Suppressor macrophage (primary cell): ENCODE results near the gene AFMID.
"Not testable (repeated sequence)": the region's sequence is repeated elsewhere in the genome, so short reads cannot be mapped to it uniquely, and the experiment has no call there.

Source experiments
- DNase-seq, 4 experiments: peaks; one replicate each; pipeline ENCODE4 v3.0.0-alpha.2; 2020 to 2022
- total RNA-seq, 17 experiments: gene quantifications; one replicate each; lab custom pipeline; 2026; ENCODE audit warnings: mixed read lengths in 6 of 17, inconsistent platforms in 3 of 17; lab: John Stamatoyannopoulos, UW

Gene AFMID
- 2.8 to 11.8 (median 6.4) reads per million in 17 experiments for total RNA-seq

DNA sequence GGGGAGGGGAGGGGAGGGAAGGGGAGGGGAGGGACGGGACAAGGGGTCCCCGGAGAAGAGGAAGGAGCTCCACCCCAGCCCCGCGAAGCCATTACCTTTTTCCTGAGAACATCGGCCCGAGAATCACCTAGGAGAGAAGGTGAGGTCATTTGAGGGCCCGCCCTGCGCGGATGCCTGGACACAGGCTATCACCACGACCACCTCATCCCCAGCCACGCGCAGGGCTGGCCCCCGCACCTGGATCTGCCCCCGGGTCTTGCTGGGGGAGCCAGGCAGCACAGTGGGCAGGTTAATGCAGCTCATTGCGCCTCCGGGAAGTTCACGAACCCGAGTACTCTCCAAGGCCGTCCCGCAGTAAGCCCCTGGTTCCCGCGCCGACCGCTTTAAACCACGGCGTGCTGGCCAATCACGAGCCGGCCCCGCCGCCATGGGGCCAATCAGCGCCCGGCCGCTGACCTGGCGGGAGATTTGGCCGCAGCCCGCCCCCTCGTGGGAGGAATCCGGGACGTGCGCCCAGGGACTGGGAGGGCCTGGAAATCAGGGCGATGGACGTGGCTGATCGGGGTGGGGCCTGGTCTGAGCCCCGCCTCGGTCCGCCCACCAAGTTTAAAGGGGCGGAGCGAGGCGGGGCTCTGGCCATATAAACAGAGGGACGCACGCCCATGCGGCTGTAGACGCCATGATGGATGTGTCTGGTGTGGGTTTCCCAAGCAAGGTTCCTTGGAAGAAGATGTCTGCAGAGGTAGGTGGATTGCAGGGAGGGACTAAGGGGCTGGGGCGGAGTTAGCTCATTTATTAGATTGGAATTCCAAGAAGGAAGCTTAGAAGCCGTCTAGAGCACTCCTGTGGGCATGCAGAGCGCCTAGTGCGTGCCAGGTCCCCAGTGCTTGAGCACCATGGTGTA is at the start of gene AFMID, which contains the start of gene TK1:
Gene AFMID, plus strand, starts transcription at position 671 of the 904 bp plus-strand sequence. Its CDS starts 9 bp downstream, at position 680.
Gene TK1, minus strand, starts transcription at position 361 of the 904 bp plus-strand sequence. Its CDS starts 58 bp downstream, at position 303.
- DNase-seq, result peak; percentile 99

DNA sequence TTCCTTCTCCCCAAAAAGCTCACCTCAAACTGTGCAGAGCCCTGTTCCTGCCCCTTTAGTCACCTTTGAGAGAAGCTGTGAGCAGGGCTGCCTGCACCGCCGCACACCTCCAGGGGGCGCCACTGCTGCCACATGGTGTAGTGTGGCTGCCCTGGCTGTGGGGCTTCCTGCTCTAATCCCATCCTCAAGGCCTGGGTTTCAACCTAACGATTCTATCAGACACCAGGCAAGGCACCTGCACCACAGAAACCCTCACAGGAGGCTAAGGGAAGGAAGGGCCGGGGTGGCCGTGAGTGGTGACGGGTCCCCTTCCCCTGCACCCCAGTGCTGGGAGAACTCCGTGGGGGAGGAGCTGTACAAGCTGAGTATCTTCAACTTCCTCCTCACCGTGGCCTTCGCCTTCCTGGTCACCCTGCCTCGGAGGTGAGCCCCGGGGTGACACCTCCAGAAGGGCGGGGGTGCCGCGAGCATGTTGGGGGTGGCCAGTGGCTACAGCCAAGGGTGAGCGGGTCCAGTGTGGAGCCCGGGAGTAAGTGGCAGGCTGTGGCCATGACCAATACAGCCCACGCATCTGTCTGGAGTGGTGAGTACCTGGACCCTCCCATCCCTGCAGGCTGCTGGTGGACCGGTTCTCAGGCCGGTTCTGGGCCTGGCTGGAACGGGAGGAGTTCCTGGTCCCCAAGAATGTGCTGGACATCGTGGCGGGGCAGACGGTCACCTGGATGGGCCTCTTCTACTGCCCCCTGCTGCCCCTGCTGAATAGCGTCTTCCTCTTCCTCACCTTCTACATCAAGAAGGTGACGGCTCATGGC is 49.6 kb upstream of the AFMID start:
- DNase-seq, result peak in 2 of 4 experiments; percentile 44 to 61

- peak in 3 of 4 experiments; percentile 50 to 69 (median 58) for DNase-seq
These were observed 48.7 kb upstream of the AFMID start for GRCh38 chr17:78138204-78139060.

- not testable (repeated sequence) for DNase-seq
These were observed 47.3 kb upstream of the AFMID start for GRCh38 chr17:78139861-78140168.

DNA sequence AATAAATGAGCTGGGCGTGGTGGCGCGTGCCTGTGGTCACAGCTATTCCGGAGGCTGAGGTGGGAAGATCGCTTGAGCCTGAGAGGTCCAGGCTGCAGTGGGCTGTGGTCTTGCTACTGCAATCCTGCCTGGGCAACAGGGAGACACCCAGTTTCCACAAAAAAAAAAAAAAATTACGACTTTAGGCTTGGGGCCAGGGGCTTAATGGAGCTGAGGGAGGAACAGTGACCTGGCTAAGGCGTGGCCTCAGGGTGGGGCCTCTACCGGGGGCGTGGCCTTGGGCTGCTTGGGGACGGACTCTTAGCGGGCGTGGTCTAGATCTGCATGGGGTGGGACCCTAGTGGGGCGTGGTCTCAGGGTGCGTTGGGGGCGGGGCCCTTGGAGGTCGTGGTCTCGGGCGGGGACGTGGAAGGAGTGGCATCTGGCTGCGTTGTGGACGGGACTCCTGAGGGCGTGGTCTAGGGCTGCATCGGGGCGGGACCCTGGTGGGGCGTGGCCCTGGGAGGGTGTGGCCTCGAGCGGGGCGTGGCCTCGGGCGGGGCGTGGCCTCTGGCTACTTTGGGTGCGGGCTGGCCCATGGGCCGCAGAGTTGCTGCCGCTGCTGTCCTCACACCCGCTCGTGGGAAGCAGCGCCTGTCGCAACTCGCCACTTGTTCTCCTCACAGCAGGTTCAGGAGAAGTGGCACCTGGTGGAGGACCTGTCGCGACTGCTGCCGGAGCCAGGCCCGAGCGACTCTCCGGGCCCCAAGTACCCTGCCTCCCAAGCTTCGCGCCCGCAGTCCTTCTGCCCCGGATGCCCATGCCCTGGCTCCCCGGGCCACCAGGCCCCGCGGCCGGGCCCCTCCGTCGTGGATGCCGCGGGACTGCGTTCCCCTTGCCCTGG is 46.8 kb upstream of the AFMID start:
- DNase-seq, result peak; percentile 96 to 98 (median 96)

DNA sequence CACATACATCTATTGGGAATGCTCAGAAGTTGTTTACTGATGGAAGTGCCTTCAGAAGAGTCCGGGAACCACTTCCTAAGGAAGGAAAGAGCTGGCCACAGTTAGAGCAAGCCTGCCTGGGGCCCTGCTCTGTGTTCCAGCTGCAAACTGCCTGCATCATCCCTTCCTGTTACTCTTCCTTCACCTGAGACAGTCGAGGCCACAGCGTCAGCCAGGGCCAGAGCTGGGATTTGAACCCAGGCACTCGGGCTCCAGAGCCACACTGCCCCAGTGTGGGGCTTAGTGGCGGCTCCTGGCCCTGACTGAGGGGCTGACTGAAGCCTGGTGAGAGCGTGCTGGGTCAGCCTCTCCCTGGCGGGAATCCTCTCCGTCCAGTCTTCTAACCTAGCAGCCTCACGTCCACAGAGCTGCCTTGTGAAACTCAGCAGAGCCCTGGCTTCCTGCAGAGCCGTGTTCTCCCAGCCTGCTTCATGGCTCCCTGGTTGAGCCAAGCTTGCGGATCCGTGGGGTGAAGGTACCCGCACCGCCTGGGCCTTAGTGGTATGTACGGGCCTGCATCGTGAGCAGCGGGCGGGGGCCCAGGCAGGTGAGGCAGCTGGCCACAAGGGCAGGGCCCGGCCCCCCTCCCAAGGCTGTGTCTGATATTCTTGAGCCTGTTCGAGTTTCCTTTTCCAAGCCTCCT is 45.6 kb upstream of the AFMID start:
- DNase-seq, result no peak

GRCh38 chr17:78142119-78142861 is 44.9 kb upstream of the AFMID start:
- peak in 1 of 4 experiments; percentile 38 for DNase-seq

DNA sequence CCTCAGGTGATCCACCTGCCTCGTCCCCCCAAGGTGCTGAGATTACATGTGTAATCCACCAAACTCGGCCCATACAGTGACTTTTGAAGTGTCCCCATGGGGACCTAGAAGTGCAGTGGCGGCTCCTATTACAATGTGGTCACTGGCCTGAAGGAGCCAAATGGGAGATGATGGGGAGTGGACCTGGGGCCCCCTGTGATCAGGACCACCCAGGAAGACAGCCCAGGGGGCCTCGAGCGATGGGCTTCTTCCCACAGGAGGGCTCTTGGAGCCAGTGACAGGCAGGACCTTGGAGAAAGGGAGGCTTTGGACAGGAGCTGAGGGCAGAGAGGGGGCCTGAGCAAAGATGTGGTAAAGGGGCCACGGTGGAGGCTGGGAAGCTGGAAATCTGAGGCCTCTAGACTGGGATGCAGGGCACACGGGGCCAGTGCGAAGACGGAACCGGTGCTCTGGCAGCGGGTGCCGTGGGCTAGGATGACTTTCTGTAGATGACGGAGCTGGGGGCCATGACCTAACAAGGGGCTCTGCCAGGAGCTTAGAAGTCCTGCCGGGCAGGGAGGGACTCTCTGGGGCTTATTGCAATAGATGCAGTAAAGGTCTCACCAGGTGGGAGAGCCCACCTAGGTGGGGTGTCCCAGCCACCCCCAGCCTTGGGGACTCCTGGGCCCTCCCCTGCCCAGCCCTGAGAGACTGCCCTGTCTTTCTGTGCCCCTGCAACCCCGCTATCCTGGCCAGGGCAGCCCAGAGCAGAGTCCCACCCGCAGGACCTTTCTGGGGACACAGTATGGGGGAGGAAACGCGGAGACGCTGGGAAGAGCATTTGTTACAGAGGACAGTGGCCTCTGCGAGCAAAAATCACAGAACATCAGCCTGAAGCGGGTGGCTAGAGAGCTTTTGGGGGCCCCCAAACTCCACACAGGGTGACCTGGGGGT is 43.7 kb upstream of the AFMID start:
- no peak for DNase-seq

- DNase-seq, result peak; percentile 97 to 99 (median 98)
These were observed 42.9 kb upstream of the AFMID start for GRCh38 chr17:78144147-78144719.

DNA sequence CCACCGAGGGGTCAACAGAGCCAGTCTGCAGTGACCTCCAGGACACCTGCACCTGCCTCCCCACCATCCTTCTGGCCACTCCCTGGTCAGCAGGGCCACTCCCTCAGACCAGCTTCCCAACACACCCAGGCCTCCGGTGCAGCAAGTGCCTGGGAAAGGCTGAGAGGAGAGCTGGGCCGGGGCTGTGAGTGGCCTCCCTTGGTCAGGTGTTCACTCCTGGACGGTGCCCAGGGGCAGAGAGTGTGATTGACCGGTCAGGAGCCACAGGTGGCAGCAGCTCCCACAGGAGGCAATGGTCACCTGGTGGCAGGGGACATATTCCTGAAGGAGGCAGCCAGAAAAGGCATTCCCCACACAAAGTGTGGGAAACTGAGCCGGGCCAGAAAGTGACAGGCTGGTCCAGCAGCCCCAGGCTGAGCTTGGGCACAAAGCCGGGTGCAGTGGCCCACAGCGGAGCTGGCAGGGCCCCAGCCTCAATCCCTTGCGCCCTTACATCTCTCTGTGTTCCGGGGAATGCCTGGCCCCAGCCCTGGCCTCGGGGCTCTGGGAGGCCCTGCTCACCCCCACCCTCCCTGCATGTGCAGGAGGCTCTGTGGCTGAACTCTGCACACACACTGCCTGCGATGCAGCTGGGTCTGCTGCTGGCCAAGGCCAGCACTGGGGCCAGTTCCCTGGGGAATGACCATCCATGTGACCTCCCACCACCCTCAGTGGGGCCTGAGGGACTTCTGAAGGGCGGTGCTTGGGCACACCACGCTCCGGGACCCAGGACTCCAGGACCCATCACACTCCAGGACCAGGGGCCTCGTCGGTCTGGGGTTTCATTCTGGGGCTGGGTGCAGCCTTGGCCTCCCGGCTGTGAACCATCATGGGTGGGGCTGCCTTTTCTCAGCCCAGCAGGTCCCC is 42.2 kb upstream of the AFMID start:
- DNase-seq, result peak in 1 of 4 experiments; percentile 28

DNA sequence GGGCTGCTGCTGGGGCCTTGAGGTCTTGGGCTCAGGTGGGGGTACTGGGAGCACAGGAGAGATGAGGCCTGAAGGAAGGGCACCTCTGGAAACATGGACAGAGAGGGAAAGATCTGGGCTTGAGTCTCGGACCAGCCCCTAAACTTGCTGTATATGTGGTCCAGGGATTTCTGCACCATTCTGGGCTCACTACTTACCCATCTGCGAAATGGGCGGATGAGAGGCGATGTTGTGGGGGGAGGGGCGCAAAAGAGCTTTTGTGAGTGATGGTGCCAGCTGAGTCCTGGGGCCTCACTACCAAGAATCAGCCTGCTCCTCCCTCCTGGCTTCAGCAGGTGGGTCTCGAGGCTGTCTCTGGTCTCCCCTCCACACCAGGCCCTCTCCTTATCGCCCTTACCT is 40.7 kb upstream of the AFMID start:
- DNase-seq, result no peak

DNA sequence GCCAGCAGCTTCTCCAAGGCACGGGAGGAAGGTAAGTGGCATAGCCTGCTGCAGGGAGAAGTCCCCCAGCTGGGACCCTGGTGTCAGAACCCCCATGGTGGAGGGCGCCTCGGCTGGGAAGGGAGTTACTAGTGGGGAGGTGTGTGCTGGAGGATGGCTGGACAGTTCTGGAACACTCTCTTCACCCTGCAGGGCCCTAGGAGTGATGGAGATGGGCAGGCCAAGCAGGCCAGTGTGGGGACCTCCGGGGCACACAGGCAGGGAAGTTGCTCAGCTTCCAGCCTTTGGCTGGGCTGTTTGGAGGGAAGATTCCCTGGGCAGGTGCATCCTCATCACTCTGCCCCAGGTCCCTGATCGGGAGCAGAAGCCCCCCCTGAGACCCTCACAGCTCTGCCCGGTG is 40.3 kb upstream of the AFMID start:
- DNase-seq, result no peak

GRCh38 chr17:78147315-78147998 is 39.7 kb upstream of the AFMID start:
- DNase-seq, result no peak

- no peak for DNase-seq
These were observed 38.7 kb upstream of the AFMID start for GRCh38 chr17:78148286-78149016.

GRCh38 chr17:78151514-78152008 is 35.6 kb upstream of the AFMID start:
- DNase-seq, result no peak
